H1 (cell line): ENCODE measurements around the gene L3MBTL1. TPM values are rescaled to one million over a fixed set of nuclear protein-coding genes. Genes with fewer than 3 reads are reported as not detected.

Source experiments
- BCL11A ChIP-seq, 2 experiments: IDR thresholded peaks; one replicate each; pipeline ENCODE4 v1.6.1; 2011; ENCODE audit warnings: low read depth in 2 of 2, low read length in 2 of 2, mild to moderate bottlenecking in 2 of 2
- BRCA1 ChIP-seq: IDR thresholded peaks from 2 replicates; pipeline ENCODE4 v1.6.1; 2012; ENCODE audit warnings: low read depth, low read length, improper control_type of control experiment
- CHD1 ChIP-seq: IDR thresholded peaks from 2 replicates; pipeline ENCODE4 v1.6.1; 2012; ENCODE audit warnings: low read depth, low read length, improper control_type of control experiment
- polyA plus RNA-seq, 7 experiments: library from polyadenylated mRNA; depleted of rRNA in 3 of 7; stranded (reverse) in 5 of 7; unstranded in 2 of 7; fragments of >200 nt in 5 of 7; fragments of 200-250 nt in 2 of 7; gene quantifications; 1 replicate in 5 of 7; 2 replicates in 1 of 7; 4 replicates in 1 of 7; pipeline versions ENCODE4 v1.2.1 to v1.2.3, GENCODE V29; 2011 to 2013; ENCODE audit warnings: missing spikeins in 2 of 7, mixed read lengths in 2 of 7
- total RNA-seq: library from RNA; stranded (reverse); fragmentation: NEBNext Ultra II Directional; extraction: Animal tissue kit (Norgen Biotek cat#: 25700); gene quantifications from 2 replicates; pipeline ENCODE4 v1.2.1, GENCODE V29; 2021

L3MBTL1 gene
- total and polyA plus RNA-seq, 2 of the 8 experiments (the other 6 are each of a cell fraction or from before 2014, with no cell fraction given), result 11.9 to 17.0 TPM

GRCh38 chr20:43538878-43539700, 31.6 kb downstream of the L3MBTL1 start (continued):
- TF ChIP-seq BCL11A (IDR thresholded peaks at IDR 0.05; ENCODE audit: low read depth in 2 of 2, low read length in 2 of 2) (no peak), CHD1 (no peak), BRCA1 (no peak)
